NCI-H2081 treated with DMSO at 0.1 percent for 48 hours (cell line): ENCODE data around the gene CHRNB1.

Experiments used
- DNase-seq: peaks from one replicate; lab custom pipeline; 2025; lab: John Stamatoyannopoulos, UW

The CHRNB1 gene

GRCh38 chr17:7444682-7445618 is at the start of gene CHRNB1:
Gene CHRNB1, plus strand, starts transcription at chr17:7445061. Its CDS starts 67 bp downstream, at chr17:7445128.
- no peak for DNase-seq

GRCh38 chr17:7396147-7396546 is 48.7 kb upstream of the CHRNB1 start:
- DNase-seq = no peak

GRCh38 chr17:7398612-7399011 is 46.2 kb upstream of the CHRNB1 start:
- no peak for DNase-seq

GRCh38 chr17:7403043-7403726 is 41.7 kb upstream of the CHRNB1 start:
- DNase-seq = no peak

- DNase-seq = no peak
Measured at GRCh38 chr17:7403727-7403976, 41.2 kb upstream of the CHRNB1 start.

- peak; percentile 91 for DNase-seq
Measured at GRCh38 chr17:7403977-7404736, 40.7 kb upstream of the CHRNB1 start, which contains the start of gene TMEM256. Gene TMEM256, minus strand, starts transcription at chr17:7404097. Its CDS starts 13 bp downstream, at chr17:7404084.

GRCh38 chr17:7404737-7405349 is 40.0 kb upstream of the CHRNB1 start:
- DNase-seq = no peak

GRCh38 chr17:7405350-7406234 is 39.3 kb upstream of the CHRNB1 start:
- no peak for DNase-seq

GRCh38 chr17:7406235-7406825 is 38.5 kb upstream of the CHRNB1 start:
- DNase-seq = no peak

- no peak for DNase-seq
Measured at GRCh38 chr17:7407082-7407481, 37.8 kb upstream of the CHRNB1 start.

GRCh38 chr17:7407485-7408251 is 37.2 kb upstream of the CHRNB1 start, which contains the start of gene NLGN2:
Gene NLGN2, plus strand, starts transcription at chr17:7407845. Its CDS starts 411 bp downstream, at chr17:7408256.
- no peak for DNase-seq

- no peak for DNase-seq
Measured at GRCh38 chr17:7408252-7408727, 36.6 kb upstream of the CHRNB1 start.

GRCh38 chr17:7408863-7409262 is 36.0 kb upstream of the CHRNB1 start:
- no peak for DNase-seq

- no peak for DNase-seq
Measured at GRCh38 chr17:7409716-7410115, 35.1 kb upstream of the CHRNB1 start.

- DNase-seq = no peak
Measured at GRCh38 chr17:7410634-7411426, 34.0 kb upstream of the CHRNB1 start.

GRCh38 chr17:7411427-7411750 is 33.5 kb upstream of the CHRNB1 start:
- DNase-seq = no peak

- DNase-seq = no peak
Measured at GRCh38 chr17:7413346-7413985, 31.4 kb upstream of the CHRNB1 start.

- no peak for DNase-seq
Measured at GRCh38 chr17:7414837-7415236, 30.0 kb upstream of the CHRNB1 start.

GRCh38 chr17:7415784-7416183 is 29.1 kb upstream of the CHRNB1 start:
- DNase-seq = no peak
